ENCODE data around the gene MEGF11.

GRCh38 chr15:65912235-65912634 lies 341.3 kb downstream of the MEGF11 start:
- TF ChIP-seq ARNTL (CRISPR knock-in tag; IDR thresholded peaks at IDR 0.05; ENCODE audit: borderline replicate concordance, low read depth), result no peak
- no peak for TF ChIP-seq BACH2 (CRISPR knock-in tag; IDR thresholded peaks at IDR 0.05; ENCODE audit: borderline replicate concordance)
